Globus pallidus (tissue), 1 donor: ENCODE measurements around the gene PARD3B.

Source experiments
- DNase-seq: peaks from one replicate; pipeline ENCODE4 v3.0.0-alpha.2; 2015; ENCODE audit warnings: low spot score

PARD3B gene

DNA sequence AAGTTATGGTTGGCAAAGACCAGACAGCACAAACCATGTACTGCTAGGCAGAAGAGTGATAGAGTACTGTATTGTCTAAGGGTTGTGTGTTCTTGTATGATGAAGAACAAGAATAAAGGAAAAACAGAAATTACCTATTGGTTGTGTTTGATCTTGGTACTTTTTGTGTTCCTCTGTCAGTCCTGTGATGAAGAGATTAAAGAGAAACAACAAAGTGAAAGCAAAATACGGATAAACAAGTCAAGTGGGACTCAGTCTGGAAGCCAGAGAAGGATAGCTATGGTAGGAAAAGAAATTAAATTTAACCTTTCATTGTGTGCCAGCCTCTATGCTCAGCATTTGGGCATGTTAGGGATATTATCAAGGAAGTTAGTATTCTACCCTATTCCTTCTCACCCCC lies 413.1 kb downstream of the PARD3B start:
- DNase-seq, result no peak

DNA sequence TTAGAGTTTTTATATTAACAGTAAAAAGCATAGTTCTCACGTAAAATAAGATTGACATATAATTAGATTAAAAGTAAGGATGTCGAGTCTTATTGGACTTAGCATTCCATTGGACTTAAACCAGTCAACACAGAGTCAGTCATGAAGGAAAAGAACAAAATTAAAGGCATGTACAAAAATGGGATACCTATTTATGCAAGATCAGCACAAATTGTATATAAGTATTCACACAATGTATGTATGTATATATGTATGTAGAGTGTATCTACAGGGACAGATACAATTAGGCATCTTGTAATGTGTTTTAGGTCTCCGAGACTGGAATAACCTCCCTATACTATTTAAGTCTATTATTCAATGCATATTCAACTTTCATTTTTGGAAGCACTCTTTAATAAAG lies 419.1 kb downstream of the PARD3B start:
- no peak for DNase-seq

DNA sequence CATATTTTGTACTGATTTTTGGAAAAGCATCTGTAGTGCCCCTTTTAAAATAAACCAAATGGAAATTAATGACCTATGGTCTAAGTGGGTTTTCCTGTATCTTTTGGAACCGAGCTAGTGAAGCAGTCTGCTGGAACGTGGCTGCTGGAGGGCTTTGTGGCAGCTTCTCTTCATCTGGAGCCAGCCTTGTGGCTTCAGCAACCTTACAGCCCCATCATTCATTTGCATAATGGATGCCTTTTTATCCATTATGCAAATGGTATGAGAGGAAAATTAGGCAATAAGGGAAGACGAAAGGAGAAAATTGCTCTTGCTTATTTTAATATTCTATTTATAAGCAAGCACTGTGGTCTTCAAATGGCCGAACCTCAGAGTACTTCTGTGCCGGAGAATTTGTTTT lies 421.0 kb downstream of the PARD3B start:
- DNase-seq, result no peak

DNA sequence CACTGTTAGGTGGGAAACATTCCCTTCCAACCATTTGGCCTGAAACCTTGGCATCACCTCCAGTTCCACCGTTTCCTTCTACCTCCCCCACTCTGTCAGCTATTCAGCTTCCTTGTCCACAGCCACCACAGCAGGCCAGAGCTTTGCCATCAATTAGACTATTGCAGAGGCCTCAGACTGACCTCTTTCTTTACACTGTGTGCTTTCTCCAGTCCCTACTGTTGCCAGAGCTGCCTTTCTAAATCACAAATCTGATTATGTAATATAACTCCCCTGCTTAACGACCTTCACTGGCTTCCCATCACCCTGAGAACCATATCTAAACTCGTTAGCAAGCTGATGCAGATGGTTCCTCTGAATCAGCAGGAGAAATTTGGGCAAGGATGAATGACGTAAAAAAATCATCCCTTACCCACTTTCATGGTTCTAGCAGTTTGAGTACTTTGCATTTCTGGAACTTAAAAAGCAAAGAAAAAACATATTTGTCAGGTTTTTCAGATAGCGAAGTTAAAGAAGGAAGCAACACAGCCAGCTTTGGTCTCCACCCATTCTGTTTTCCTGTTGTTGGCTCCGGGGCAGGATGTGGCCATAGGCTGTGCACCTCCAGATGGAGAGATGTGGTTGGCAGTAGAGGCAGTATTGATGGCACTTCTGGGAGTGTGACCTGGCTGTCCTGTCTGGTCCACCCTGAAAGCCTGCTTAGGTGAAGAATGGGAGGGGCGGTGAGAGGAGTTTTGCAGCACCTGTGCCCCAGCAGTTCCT lies 422.1 kb downstream of the PARD3B start:
- peak; percentile 7 for DNase-seq

DNA sequence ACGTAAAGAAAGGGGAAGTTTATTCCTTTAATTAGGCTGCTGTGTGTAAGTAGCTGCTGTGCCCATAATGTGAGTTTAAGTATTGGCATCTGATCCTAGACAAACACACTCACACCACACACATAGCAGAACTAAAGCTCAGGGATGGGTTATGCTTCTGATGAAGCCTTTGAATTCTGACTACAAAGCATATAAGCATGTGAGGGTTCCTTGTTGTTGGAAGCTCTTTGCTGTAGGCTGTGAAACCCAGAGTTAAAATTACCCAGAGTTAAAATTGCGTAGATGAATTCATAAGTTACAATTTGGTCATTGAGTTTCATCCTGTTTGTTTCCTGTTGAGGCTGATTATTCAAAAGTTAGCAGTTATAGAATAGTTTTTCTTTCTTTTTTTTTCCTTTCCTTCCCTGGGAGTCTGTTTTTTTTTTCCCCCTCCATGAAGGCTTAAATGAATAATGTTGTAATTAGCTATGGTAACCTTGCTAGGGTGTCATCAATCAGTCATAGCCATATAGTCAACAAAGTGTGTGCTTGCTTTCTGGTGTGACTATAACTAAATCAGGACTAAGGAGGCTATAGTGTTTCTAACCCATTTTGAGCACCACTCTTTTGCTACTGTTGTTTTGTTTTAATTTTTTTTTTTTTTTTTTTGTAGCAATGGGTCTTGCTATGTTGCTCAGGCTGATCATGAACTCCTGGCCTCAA lies 426.1 kb downstream of the PARD3B start:
- DNase-seq, result no peak

DNA sequence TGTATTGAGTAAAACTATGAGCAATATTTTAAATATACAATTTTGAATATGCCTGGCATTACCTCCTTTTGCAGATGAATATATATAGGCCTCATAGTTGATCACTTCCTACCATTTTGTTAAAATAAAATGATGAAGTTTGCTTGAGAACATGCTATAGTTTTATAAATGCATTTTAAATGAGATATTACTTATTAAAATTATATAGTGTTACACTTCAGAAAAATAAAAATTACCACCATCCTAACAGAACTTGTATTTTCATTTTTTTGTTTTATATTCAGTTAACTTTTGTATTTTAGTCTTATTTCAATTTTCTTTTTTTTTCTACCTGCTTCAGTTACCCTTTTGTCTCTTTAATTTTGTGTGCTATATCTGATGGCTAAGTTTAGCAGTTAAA lies 426.9 kb downstream of the PARD3B start:
- DNase-seq, result no peak

DNA sequence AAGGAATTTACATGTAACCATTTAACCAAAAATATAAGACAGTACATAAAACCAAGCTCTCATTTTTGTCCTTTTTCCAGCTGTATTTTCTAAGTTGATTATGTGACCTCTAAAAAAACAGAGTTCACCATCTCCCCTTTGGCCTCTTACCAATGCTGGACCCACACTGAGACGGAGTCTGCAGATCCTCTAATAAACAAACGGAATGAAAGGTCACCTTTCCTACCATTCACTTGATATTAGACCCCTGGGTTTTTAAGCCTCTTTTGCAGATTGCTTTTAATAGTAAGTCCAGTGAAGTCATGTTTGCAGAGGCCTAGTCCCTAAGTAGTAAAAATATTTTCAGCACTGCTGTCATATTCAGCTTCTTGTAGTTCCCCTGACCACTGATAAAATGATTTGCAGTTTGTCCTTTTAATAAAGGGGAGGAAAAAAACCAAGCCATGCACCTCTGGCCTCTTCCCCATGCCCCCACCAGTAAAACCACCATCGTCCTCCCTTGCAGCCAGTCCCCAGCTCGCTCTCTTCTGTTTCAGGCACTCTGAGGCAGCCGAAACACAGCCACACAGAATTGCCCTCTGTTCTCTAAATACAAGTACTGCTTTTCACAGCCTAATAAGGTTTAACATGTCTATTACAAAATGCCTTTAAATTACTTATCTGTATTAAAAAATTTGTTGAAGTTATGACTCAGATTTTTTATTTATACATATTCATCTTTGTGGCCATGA lies 427.5 kb downstream of the PARD3B start:
- DNase-seq, result peak; percentile 60

DNA sequence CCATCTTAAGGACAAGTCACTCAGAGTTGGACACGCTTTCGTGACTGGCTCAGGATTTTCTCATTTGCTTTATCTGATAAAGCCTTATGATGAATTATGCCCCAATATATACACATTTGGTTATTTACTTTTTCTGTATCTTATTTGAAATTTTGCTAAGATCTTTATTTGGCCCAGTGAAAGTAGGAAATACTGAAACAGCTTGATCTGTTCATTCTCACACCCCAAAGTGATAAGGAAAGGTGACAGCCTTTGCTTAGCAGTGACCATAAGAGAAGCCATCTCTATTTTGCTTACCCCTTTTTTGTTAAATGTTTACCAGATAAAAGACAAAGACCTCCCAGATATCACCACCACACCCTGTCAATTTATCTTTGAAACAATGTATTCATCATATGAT lies 428.3 kb downstream of the PARD3B start:
- no peak for DNase-seq

DNA sequence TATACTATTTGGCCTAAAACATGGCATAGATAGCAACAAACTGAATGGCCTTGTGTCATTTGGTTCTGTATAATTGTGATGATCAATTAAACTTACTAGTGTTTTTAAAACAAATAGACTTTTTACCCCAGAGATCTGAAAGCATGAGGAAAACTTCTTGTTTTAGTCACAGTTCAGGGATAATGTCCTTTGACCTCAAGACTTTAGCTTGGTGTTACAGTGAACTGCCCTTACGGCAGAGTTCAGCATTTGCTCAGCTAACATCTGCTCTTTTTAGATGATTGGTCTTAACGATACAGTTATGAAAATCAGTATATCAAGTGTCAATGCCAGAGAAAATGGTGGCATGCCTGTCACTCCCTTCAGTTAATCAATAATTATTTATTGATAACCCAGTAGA lies 429.2 kb downstream of the PARD3B start:
- DNase-seq, result no peak

DNA sequence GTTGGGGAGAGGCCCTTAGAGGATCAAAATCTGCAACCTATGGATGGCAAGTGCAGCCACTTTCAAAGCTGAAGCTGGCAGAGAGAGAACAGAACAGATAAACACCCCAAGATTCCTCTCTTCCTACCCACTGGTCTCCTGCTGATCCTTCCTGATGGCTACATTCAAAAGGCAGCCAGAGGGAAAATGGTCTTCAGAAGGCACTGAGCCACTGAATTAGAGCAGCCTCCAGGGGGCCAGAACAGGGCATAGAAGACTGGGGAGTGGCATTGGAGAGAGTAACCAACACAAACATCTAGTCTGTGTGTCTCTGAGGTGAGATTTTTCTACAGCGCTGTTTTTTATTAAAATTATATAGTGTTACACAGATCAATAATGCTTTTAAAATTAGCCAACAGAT lies 432.6 kb downstream of the PARD3B start:
- DNase-seq, result no peak

DNA sequence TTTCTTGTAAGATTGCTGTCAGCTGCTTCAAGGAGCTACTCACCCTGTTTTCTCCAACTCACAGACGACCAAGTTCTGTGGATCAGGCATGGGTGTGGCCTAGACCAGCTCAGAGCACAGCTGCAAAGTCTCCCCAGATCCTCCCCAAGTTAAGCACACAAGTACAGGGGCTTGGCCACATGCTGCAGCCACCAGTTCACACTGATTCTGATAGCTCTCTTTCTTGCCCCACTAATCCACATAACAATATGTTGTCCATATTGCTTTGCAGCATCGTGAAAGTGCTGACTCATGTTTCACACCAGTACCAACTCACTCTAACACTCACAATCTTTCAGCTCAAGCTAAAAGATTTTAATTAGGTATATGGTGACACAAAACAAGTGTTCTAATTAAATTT lies 437.0 kb downstream of the PARD3B start:
- no peak for DNase-seq

DNA sequence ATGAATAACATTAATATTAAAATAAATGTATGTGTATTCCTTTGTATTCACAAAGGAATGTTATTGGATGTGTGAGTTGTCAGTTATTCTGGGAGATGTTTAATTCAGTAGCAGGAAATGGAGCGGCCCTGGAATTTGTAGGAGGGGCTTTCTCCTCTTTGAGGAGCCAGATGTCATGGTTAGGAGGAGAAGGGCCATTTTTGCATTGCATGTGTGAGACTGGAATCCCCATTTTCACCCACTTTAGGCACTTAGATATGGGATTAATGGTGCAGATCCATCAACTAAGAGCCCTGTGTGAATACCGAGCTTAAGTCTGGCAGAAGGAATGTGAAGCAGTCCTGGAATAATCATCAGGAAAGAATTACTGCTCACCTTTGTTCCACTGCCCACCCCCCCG lies 439.2 kb downstream of the PARD3B start:
- no peak for DNase-seq

DNA sequence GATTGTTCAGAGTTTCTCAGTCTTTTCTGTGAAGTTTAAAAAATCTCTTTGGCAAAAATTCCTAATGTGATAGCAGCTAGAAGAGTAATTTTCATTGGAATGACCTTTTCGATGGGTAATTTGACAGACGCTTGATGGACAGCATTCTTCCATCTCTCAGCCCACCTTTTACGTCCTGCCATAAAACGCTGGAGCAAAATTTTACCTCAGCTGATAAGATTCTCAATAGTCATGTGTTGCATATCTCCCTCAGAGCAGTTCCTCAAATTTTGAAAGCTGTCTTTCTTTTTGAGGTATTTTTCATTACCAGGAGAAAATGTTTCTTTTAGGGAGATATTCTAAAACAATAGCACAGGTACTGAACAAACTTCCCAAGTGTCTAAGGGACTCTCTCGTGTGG lies 441.4 kb downstream of the PARD3B start:
- DNase-seq, result no peak

DNA sequence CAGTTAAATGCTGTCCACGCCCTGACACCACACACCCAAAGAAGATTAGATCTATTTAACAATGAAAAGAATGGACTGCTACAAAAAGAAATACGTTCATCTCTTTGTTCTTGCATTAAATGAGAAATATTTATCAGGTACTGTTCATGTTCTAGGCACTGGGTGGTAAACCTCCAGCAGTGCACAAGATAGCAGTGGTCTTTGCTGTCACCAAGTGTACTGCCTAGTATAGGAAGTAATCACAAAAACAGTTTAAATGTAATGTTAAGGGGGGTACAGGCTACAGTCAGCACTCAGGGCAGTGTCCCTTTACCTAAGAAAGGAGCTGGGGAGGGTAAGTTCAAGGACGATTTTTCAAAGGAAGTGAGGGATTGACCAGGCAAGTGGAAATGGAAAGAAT lies 443.6 kb downstream of the PARD3B start:
- DNase-seq, result no peak

DNA sequence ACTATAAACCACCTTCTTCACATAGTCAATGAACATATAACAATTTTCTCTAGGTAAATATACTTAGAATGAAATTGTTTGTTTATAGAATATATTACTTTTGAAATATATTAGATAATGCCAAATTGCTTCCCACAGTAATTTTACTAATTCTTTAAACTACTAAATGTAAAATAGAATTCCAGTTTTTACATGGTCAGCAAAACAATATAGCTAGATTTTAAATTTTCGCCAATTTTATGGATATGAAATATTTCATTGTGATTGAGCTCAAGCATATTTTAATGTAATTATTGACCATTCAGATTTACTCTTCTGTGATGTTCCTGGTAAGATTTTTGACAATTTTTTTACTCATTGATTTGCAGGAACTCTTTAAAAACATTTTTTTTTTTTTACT lies 444.6 kb downstream of the PARD3B start:
- DNase-seq, result no peak

DNA sequence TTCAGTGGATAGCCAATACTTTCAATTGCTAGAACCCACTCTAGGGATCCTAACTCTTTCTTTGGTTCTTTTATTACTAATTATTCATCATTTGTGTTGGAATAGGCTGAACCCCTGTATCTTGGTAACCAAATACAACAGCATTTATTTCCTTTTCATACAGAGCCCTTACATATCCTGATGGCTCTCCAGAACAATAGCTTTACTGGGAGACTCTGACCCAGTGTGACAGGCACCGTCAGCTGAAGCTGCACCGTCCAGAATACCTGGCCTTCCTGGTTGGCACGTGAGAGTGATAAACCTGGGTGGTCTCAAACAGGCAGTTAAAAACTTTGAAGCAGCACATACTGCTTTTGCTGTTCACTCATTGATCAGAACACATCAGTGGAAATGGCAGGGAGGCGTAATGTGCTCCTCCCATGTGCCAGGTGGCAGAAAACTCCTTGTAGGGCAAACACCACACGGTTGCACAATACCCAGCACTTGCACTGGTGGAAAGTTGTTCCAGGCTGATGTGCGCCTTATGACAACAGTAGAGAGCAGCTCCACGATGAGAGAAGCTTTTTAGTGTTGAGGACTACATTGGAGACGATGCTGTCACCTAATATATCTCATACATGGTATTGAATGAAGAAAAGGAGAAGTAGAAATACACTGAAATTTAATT lies 456.2 kb downstream of the PARD3B start:
- DNase-seq, result no peak

DNA sequence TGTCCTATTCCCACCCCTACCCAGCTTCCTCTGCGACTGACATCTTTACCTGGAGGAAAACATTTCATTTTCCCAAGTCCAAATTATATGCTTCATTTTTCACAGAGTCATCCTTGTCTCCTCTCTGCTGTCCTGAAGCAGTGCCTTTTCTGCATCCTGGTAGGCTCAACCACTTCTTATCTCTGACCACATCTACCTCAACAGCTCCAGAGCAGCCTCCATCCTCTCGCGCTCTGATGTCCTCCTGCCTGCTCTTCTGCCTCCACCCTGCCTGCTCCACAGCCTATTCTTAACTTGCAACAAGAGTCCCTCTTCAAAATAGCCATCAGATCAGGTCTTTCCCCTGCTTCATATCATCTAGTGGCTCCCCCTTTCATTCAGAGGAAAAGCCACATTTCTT lies 457.1 kb downstream of the PARD3B start:
- no peak for DNase-seq

DNA sequence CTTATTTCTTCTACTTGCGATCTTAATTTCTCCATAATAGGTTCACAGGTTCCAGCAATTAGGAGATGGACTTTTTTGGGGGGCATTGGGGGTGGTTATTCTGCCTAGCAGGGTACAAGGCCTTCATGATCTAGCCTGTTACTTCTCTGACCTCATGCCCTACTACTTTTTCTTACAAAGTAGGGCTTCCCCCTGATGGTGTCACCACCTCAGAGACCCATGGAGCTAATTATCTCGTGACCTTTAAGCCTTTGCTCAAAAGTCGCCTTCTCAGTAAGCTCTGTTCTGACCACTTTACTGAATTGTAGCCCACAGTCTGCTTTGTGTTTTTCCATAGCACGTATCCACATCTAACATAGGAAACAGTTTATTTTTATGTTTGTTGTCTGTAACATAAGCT lies 458.0 kb downstream of the PARD3B start:
- no peak for DNase-seq

DNA sequence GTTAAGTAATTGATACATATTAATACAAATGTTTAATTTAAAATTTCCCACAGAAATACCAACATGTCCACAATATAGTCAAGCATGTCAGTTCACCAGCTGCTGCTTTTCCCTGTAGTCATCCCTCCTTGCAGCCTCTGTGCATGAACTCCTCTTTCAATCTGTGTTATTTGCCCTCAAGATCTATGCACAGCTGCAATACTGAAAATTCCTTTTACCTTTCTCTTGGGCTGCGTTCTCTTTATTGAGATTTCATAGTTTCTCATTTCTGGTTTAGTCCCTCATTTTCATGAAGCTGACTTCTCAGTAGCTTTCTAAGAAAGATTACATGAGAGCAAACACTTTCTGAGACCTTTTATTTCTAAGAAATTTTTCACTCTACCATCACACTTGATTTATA lies 464.9 kb downstream of the PARD3B start:
- no peak for DNase-seq

DNA sequence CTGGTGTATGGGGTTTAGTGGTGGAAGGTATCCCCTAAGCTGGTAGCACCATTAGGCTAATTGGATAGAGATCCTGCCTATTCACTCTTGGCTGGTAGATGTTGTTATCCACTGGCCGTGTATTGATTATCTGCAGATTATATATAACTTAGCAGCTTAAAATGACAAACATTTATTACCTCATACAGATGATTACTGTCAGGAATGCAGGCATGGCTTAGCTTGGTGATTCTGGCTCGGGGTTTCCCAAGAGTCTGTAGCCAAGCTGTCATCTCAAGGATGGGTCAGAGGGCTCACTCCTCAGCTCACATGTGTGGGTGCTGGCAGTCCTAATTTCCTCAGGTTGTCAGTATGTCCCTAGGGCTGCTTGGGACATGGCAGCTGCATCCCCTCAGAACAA lies 465.8 kb downstream of the PARD3B start:
- no peak for DNase-seq

DNA sequence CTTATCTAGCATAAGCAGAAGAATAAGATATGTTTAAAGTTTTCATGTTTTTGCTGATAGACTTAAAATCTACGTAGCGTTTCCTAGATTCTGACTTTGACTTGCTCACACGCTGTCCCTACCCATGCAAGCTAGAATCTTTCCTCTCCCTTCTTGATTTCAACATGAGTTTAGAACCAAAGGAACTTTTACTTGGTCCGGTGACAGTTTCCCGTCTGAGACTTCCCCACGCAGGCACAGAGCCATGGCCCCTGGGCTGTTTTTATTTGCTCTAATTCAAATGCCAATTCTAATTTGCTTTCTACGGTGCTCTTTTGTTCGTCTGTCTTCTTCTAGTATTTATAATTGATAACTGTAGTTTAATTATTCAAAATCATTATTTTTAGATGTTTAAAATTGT lies 467.7 kb downstream of the PARD3B start:
- DNase-seq, result peak; percentile 23

DNA sequence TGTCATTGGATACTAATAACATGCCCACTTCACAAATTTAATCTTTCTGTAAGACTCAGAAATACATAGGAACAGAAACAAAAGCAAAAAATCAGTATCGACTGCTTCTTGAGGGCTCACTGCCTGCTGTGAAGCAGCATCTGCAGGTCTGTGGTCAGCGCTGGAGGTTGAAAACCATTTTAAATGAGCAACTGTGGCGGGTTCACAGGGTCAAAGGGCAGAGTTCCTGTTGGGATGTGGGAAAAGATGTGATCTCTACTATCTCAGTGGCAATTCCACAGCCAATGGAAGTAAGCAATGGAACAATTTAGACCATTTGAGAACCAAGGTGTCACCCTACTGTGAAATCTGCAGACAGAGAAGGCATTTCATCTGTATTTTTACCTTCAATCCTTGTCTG lies 468.3 kb downstream of the PARD3B start:
- no peak for DNase-seq

DNA sequence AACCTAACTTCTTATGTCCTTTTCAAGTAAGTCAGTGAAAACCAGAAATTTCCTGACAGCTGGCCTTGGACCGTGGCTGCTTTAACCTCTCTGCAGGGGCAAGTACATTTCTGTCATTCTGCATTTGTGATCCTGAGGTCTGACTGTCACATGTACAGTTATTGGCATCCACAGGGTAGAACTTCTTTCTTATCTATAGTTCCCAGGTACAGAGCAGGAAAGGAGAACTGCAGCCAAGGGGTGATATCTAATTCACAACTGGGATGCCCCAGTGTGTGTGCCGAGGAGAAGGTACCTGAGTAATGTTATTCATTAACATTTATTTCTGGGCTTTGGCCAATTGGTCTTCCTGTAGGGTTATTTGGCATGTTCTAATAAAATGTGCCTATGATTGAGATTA lies 468.9 kb downstream of the PARD3B start:
- DNase-seq, result no peak
